K562 (cell line): ENCODE data around the gene CEBPE. TPM values are rescaled to one million over a fixed set of nuclear protein-coding genes. Genes with fewer than 3 reads are reported as not detected.

ENCODE experiments used
- ATF6 ChIP-seq: sonication (generic); formaldehyde crosslinking; IDR thresholded peaks from 2 replicates; pipeline ENCODE4 v1.4.0; 2020; ENCODE audit warnings: mild to moderate bottlenecking, missing genetic modification reagents
- HINFP ChIP-seq: fragments of 450-650 bp; conservative IDR thresholded peaks from 2 replicates; pipeline ENCODE4 v1.6.1; 2016; ENCODE audit warnings: missing genetic modification characterization, low read depth, mild to moderate bottlenecking, control low read depth, missing compliant biosample characterization
- IRF1 ChIP-seq: sonication (generic); formaldehyde crosslinking; IDR thresholded peaks from 2 replicates; pipeline ENCODE4 v1.8.0; 2022; ENCODE audit warnings: missing genetic modification reagents, mild to moderate bottlenecking, borderline replicate concordance
- NONO ChIP-seq, 2 experiments: fragments of 200-400 bp in 1 of 2; fragments of 450-650 bp in 1 of 2; formaldehyde crosslinking in 1 of 2; IDR thresholded peaks; 2 replicates each; pipeline ENCODE4 v1.6.1; 2017; ENCODE audit warnings: low read depth in 2 of 2, mild to moderate bottlenecking in 2 of 2, moderate library complexity in 2 of 2, low read length in 1 of 2
- POLR2A ChIP-seq: fragments of 450-650 bp; conservative IDR thresholded peaks from 2 replicates; pipeline ENCODE4 v1.6.1; 2016
- POLR2AphosphoS5 ChIP-seq: IDR thresholded peaks from 2 replicates; pipeline ENCODE4 v1.6.1; 2011; ENCODE audit warnings: mild to moderate bottlenecking, low read depth, low read length, moderate library complexity; ENCODE audit not compliant: control insufficient read depth, insufficient read depth
- SETDB1 ChIP-seq: IDR thresholded peaks from one replicate; pipeline ENCODE4 v1.6.1; 2012; ENCODE audit warnings: low read length, control low read depth, inconsistent platforms
- SMARCB1 ChIP-seq: IDR thresholded peaks from 2 replicates; pipeline ENCODE4 v1.6.1; 2011; ENCODE audit warnings: improper control_type of control experiment, low read depth; ENCODE audit not compliant: insufficient read length
- SPI1 ChIP-seq: IDR thresholded peaks from 2 replicates; pipeline ENCODE4 v1.6.1; 2011; ENCODE audit warnings: low read depth, low read length, control low read depth, borderline replicate concordance
- STAT6 ChIP-seq: sonication (generic); formaldehyde crosslinking; IDR thresholded peaks from 2 replicates; pipeline ENCODE4 v1.8.1; 2023; ENCODE audit warnings: mild to moderate bottlenecking, missing genetic modification reagents
- ZFX ChIP-seq: sonication (generic); formaldehyde crosslinking; IDR thresholded peaks from 2 replicates; pipeline ENCODE4 v1.8.0; 2022; ENCODE audit warnings: mild to moderate bottlenecking, missing genetic modification reagents, moderate library complexity
- ZHX1 ChIP-seq: fragments of 150-350 bp; conservative IDR thresholded peaks from 2 replicates; pipeline ENCODE4 v1.6.1; 2014; ENCODE audit warnings: low read length
- ZNF639 ChIP-seq, 2 experiments: fragments of 200-800 bp in 1 of 2; sonication (Bioruptor generic) in 1 of 2; sonication (generic) in 1 of 2; formaldehyde crosslinking in 1 of 2; IDR thresholded peaks in 1 of 2; conservative IDR thresholded peaks in 1 of 2; 2 replicates each; pipeline versions ENCODE4 v1.5.0 to v1.6.1; 2016 to 2020; ENCODE audit warnings: missing compliant biosample characterization in 1 of 2, missing genetic modification characterization in 1 of 2, missing genetic modification reagents in 1 of 2
- polyA plus RNA-seq, 8 experiments: library from polyadenylated mRNA; depleted of rRNA in 4 of 8; stranded (reverse) in 5 of 8; unstranded in 3 of 8; fragments of >200 nt; fragmentation: Nextera tagmentation in 2 of 8; fragmentation: Illumina TruSeq in 1 of 8; extraction: Ambion mirVana in 2 of 8; extraction: Trizol in 1 of 8; gene quantifications; 2 replicates each; pipeline versions ENCODE4 v1.2.1 to v1.2.3, GENCODE V29; 2011 to 2014; ENCODE audit warnings: inconsistent platforms in 1 of 8, missing spikeins in 1 of 8
- total RNA-seq, 7 experiments: library from RNA; depleted of rRNA in 6 of 7; stranded (reverse); fragments of >200 nt in 6 of 7; fragmentation: Illumina TruSeq in 2 of 7; extraction: Trizol in 2 of 7; gene quantifications; 2 replicates each; pipeline versions ENCODE4 v1.2.1 to v1.2.3, GENCODE V29; 2011 to 2021; ENCODE audit warnings: low replicate concordance in 1 of 7

CEBPE gene
- total and polyA plus RNA-seq, 9 of the 15 experiments (the other 6 are each of a cell fraction or from before 2014, with no cell fraction given): 0.09 to 0.15 (median 0.13) TPM; not detected in 6

- TF ChIP-seq IRF1 (CRISPR knock-in tag): 0 out of 2 replicates have a peak, but pooled peaks have one; percentile 19
- peak; percentile 96 for TF ChIP-seq POLR2A
- peak; percentile 99 for TF ChIP-seq HINFP (tag)
- peak; percentile 24; the same call in 1 of the 2 replicates for TF ChIP-seq STAT6
- TF ChIP-seq SPI1: 0 out of 2 replicates have a peak, but pooled peaks have one; percentile 15
- peak; percentile 85 for TF ChIP-seq ZFX (CRISPR knock-in tag)
- peak in 1 of 2 experiments; percentile 44; a peak in 1 of 4 replicates for TF ChIP-seq NONO (IDR thresholded peaks at IDR 0.05; ENCODE audit: low read depth in 2 of 2, low read length in 1 of 2)
- TF ChIP-seq ZNF639 (CRISPR knock-in tag; conservative IDR thresholded peaks at IDR 0.05 in 1 of 2, IDR thresholded peaks at IDR 0.05 in 1 of 2): peak in 1 of 2 experiments; percentile 35; a peak in 2 of 4 replicates
- TF ChIP-seq SETDB1: peak; percentile 39
- TF ChIP-seq ATF6 (CRISPR knock-in tag): peak; percentile 93; the same call in 1 of the 2 replicates
- TF ChIP-seq POLR2AphosphoS5: peak; percentile 78; the same call in 1 of the 2 replicates
- TF ChIP-seq SMARCB1: no peak
- 0 out of 2 replicates have a peak, but pooled peaks have one; percentile 60 for TF ChIP-seq ZHX1
Observed at GRCh38 chr14:23094666-23095195, 24.3 kb downstream of the CEBPE start, which contains the start of gene ACIN1 (continued).
